Mammary epithelial cell (primary cell): ENCODE results near the gene AK8.

Source experiments
- CTCF ChIP-seq, 2 donors: IDR thresholded peaks in 1 of 2; conservative IDR thresholded peaks in 1 of 2; 2 replicates each; pipeline ENCODE4 v1.5.1; 2011 to 2012; ENCODE audit warnings: inconsistent platforms in 2 of 2, low read length in 2 of 2, mild to moderate bottlenecking in 2 of 2, control low read depth in 1 of 2, low read depth in 1 of 2; ENCODE audit not compliant: insufficient read depth in 1 of 2; ENCODE audit errors: extremely low read depth in 1 of 2
- EZH2 ChIP-seq: IDR thresholded peaks from 2 replicates; pipeline ENCODE4 v1.6.1; 2012; ENCODE audit warnings: low read length, inconsistent platforms, borderline replicate concordance

DNA sequence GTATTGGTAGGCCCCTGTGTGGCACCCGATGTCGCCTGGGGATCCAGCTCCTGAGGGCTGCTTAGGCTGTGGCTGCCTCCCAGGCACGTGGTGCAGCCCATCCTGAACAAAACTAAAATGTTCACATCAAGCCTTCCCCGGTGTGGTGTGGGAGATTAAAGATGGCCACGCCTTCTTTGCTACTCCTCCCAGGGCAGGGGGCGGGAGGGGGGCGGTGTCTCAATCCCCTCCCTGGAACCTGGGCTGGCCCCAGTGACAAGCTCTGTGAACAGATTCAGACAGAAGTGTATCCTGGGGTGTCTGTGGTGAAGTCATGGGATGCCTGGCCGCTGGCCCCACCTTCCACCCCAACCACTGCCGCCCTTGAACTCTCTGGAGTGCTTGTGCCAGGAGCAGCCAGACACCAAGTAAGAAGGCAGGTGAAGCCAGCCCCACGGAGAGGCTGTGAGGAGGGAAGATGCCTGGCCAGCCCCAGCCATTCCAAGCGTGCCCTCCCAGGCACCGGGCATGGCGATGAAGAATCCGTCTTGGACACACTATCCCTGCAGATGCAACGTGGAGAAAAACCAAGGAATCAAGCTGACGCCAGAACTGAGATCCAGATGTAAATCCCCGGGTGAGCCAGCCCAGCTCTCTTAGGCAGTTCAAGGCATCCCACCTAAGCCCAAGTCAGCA is 75.8 kb downstream of the AK8 start:
- TF ChIP-seq CTCF (conservative IDR thresholded peaks at IDR 0.05 in 1 of 2, IDR thresholded peaks at IDR 0.05 in 1 of 2; ENCODE audit: extremely low read depth in 1 of 2, insufficient read depth in 1 of 2, low read depth in 1 of 2, low read length in 2 of 2) (no peak), EZH2 (no peak)
